HUDEP-2 (cell line): ENCODE data around the gene MSANTD3.

Source experiments
- DNase-seq, 76 experiments: peaks; one replicate each; lab custom pipeline; 2025; ENCODE audit not compliant: unreplicated experiment in 76 of 76; lab: John Stamatoyannopoulos, UW

The MSANTD3 gene

GRCh38 chr9:100498592-100498991, 71.6 kb downstream of the MSANTD3 start:
- no peak for DNase-seq

DNA sequence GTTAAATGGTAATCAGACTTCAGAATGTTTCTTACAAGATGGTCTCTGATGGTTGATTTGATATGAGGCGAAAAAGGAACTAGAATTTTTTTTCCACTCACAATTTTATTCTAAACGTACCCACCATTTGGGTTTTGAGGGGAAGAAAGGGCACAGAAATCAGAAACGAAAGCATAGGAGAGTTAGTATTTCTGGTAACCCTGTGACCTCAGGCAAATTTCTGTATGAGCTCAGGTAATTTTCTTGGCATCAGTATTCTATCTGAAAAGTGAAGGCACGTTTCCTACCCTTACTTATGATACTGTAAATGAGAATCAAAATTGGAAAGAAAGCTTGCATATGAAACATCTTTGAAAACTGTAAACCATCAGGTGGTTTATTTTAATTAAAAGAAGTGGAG, 72.5 kb downstream of the MSANTD3 start:
- DNase-seq, result no peak

DNA sequence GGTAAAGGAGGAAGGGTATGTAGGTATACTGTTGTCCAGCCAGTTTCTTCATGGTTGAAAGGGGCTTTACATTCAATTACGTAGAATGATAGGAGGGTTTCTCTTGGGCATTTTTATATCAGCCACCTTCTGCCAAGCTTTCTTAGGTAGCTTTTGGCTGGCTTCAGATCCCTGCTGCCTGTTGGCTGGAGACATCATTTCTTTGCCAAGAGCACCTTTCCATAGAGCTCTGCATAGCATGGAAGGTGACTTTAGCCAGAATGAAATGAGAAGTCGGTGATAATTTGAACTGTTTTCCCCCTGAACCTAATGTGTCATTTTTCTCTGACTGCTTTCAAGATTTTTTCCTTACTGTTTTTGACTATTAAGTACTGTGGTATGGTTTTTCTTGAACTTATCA, 72.9 kb downstream of the MSANTD3 start:
- no peak for DNase-seq
